RWPE2 (cell line): Measurements from ENCODE around the gene EFCAB12.
"Not testable (repeated sequence)": the region's sequence is repeated elsewhere in the genome, so short reads cannot be mapped to it uniquely, and the experiment has no call there.

Source experiments
- ATAC-seq: fragments of 200-7000 bp; cut with Tn5 transposase; 3 replicates; pipeline ENCODE4 v1.9.1; 2021; ENCODE audit warnings: low read depth
- DNase-seq: peaks from one replicate; pipeline ENCODE4 v3.0.0-alpha.2; 2020; ENCODE audit warnings: low spot score
- H3K27ac ChIP-seq: fragments of 450-650 bp; 2 replicates; pipeline ENCODE4 v1.5.1; 2017; ENCODE audit warnings: mild to moderate bottlenecking; ENCODE audit not compliant: poor library complexity, severe bottlenecking
- H3K27me3 ChIP-seq: fragments of 250-450 bp; sonication (Bioruptor Pico); 2 replicates; pipeline ENCODE4 v1.5.1; 2021; ENCODE audit warnings: mild to moderate bottlenecking, moderate library complexity; ENCODE audit not compliant: insufficient read depth, poor library complexity, severe bottlenecking
- H3K36me3 ChIP-seq: fragments of 250-450 bp; sonication (Bioruptor Pico); 2 replicates; pipeline ENCODE4 v1.5.1; 2020; ENCODE audit warnings: low read depth, mild to moderate bottlenecking, moderate library complexity
- H3K4me1 ChIP-seq: fragments of 250-450 bp; sonication (Bioruptor Pico); 2 replicates; pipeline ENCODE4 v1.5.1; 2021; ENCODE audit warnings: mild to moderate bottlenecking, moderate library complexity; ENCODE audit not compliant: insufficient read depth, poor library complexity, severe bottlenecking
- H3K4me3 ChIP-seq: fragments of 250-450 bp; sonication (Bioruptor Pico); 2 replicates; pipeline ENCODE4 v1.5.1; 2021; ENCODE audit warnings: mild to moderate bottlenecking, moderate library complexity; ENCODE audit not compliant: severe bottlenecking
- H3K9me3 ChIP-seq: fragments of 250-450 bp; sonication (Bioruptor Pico); 2 replicates; pipeline ENCODE4 v1.5.1; 2021; ENCODE audit warnings: mild to moderate bottlenecking, moderate library complexity; ENCODE audit not compliant: severe bottlenecking
- TF ChIP-seq, protein P1 (sequence below): fragments of 450-650 bp; IDR thresholded peaks from one replicate; pipeline ENCODE4 v1.5.1; 2017; ENCODE audit warnings: mild to moderate bottlenecking, moderate library complexity; ENCODE audit not compliant: poor library complexity, severe bottlenecking

The EFCAB12 gene

DNA sequence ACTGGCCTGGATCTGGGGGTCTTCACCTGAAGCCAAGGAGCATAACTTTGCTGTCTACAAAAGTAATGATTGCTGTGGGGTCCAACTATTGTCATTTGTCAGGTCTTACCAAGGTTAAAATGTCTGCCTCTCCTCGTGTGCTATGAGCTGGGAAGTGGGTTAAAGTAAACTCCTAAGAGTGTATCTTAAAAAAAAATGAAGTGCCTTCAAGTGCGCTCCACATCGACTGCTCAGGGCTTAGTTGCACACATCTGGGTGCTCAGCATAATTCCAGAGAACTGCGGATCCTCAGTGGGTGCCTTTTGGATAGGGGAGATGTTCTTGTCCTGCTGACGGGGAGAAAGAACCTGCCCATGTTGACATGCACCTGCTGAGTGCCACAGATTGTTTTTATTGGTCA lies 40.9 kb downstream of the EFCAB12 start:
- TF ChIP-seq, protein P1, sequence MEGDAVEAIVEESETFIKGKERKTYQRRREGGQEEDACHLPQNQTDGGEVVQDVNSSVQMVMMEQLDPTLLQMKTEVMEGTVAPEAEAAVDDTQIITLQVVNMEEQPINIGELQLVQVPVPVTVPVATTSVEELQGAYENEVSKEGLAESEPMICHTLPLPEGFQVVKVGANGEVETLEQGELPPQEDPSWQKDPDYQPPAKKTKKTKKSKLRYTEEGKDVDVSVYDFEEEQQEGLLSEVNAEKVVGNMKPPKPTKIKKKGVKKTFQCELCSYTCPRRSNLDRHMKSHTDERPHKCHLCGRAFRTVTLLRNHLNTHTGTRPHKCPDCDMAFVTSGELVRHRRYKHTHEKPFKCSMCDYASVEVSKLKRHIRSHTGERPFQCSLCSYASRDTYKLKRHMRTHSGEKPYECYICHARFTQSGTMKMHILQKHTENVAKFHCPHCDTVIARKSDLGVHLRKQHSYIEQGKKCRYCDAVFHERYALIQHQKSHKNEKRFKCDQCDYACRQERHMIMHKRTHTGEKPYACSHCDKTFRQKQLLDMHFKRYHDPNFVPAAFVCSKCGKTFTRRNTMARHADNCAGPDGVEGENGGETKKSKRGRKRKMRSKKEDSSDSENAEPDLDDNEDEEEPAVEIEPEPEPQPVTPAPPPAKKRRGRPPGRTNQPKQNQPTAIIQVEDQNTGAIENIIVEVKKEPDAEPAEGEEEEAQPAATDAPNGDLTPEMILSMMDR: no peak
- no peaks in the 10 kb centered on the region for H3K9me3 ChIP-seq
- peaks cover 7% of the 10 kb centered on the region for H3K4me1 ChIP-seq
- ATAC-seq: no peak
- H3K36me3 ChIP-seq: peaks cover 29% of the 10 kb centered on the region
- no peaks in the 10 kb centered on the region for H3K27me3 ChIP-seq
- H3K27ac ChIP-seq: no peak overlapping the region
- no peak overlapping the region for H3K4me3 ChIP-seq
- DNase-seq: no peak

GRCh38 chr3:129386984-129387383 lies 41.5 kb downstream of the EFCAB12 start:
- peaks cover 7% of the 10 kb centered on the region for H3K4me1 ChIP-seq
- peaks cover 29% of the 10 kb centered on the region for H3K36me3 ChIP-seq
- H3K27me3 ChIP-seq: no peaks in the 10 kb centered on the region
- no peak overlapping the region for H3K4me3 ChIP-seq
- H3K27ac ChIP-seq: no peak overlapping the region
- H3K9me3 ChIP-seq: no peaks in the 10 kb centered on the region
- DNase-seq (no peak), ATAC-seq (no peak)
- TF ChIP-seq, protein P1: no peak

DNA sequence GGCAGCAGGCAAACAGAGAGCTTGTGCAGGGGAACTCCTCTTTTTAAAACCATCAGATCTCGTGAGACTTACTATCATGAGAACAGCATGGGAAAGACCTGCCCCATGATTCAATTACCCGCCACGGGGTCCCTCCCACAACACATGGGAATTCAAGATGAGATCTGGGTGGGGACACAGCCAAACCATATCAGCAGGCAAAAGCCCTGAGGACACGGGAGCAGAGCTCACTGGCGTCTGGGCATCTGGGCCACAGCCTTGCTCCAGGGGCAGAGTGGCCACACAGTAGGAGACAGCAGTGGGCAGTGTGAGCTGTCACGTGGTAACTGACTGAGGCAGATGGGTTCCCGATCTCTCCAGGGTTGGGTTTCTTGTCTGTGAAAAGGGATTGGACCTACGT lies 42.9 kb downstream of the EFCAB12 start:
- not testable (repeated sequence) for H3K27me3 ChIP-seq, H3K4me1 ChIP-seq, H3K9me3 ChIP-seq, ATAC-seq, H3K4me3 ChIP-seq, H3K27ac ChIP-seq, DNase-seq
- H3K36me3 ChIP-seq: peaks cover 18% of the 10 kb centered on the region

DNA sequence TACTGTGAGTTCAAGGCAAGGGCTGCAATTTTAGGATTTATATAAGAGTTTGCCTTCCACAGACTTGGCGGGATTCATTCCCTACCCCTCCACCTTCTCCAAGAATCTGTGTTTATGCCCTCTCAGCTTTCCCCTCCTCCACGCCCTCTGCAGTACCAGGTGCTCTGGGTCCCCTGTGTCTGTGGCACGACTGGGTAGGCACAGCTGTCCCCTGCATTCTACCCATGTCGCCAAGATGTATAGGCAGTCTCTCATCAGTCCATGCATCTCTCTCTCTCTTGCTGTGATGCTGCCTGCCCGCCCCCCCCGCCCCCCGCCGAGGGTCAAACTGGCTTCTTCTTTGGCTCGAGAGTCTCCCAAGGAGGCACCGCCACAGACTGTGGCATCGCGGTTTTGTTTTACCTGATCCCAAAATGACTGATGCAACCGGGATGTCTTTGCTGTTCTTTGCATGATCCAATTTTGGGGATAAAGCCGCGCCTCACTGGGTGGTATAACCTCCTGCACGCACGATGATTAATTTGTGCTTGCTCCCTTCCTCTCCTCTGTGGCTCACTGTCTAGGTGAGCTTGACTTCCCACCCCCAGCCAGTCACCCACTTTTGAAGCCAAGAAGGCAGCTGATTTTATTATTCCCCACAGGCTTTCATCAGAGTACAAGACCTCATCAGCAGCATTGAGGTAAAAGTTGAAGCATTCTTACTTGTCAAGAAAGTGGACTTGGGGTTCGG lies 43.7 kb downstream of the EFCAB12 start:
- H3K27ac ChIP-seq: no peak overlapping the region
- H3K4me1 ChIP-seq: peaks cover 7% of the 10 kb centered on the region
- ATAC-seq: no peak
- H3K27me3 ChIP-seq: no peaks in the 10 kb centered on the region
- no peak for DNase-seq
- H3K9me3 ChIP-seq: no peaks in the 10 kb centered on the region
- H3K4me3 ChIP-seq: no peak overlapping the region
- peaks cover 14% of the 10 kb centered on the region for H3K36me3 ChIP-seq
- TF ChIP-seq, protein P1: no peak

- not testable (repeated sequence) for DNase-seq, H3K4me3 ChIP-seq, H3K36me3 ChIP-seq, H3K27me3 ChIP-seq, H3K27ac ChIP-seq, ATAC-seq, H3K4me1 ChIP-seq, H3K9me3 ChIP-seq
Measured at GRCh38 chr3:129384103-129384502, 44.3 kb downstream of the EFCAB12 start.

DNA sequence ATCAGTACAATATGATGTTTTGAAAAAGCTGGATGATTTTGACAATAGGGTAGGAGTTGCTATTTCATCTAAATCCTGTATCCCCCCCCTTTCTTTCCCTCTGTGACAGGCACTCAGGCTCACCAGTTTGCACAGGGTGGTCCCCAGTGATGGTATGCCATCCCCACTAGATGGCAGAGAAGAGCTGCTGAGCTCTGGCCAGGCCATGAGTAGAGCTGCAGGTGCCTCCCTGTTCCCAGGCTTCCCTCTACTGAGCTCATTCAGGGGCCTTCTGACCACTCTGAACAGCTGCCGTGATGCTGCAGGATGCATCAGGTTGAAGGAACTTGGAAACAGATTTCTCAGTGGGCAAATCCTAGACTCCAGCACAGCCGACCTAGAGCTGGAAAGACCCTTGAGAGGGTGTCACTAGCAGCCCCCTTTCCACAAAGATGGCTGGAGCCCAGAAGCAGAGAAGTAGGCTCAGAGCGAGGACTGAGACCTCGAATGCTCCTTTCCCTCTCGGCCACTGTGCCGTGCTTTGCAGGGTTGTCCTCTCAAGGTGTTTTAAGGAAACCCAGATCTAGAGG lies 45.1 kb downstream of the EFCAB12 start:
- TF ChIP-seq, protein P1: peak; percentile 82
- DNase-seq: no peak
- Histone ChIP-seq H3K9me3 (no peaks in the 10 kb centered on the region), H3K4me3 (no peak overlapping the region), H3K4me1 (no peaks in the 10 kb centered on the region), H3K27ac (no peak overlapping the region), H3K36me3 (peaks cover 4% of the 10 kb centered on the region), H3K27me3 (no peaks in the 10 kb centered on the region)
- ATAC-seq: peak; percentile 94
